Left renal cortex interstitium (tissue), 4 donors: ENCODE data around the gene UBE2N. TPM values are rescaled to one million over a fixed set of nuclear protein-coding genes. Genes with fewer than 3 reads are reported as not detected.
"Not testable (repeated sequence)": the region's sequence is repeated elsewhere in the genome, so short reads cannot be mapped to it uniquely, and the experiment has no call there.

Experiments
- DNase-seq, 4 donors: peaks; one replicate each; pipeline ENCODE4 v3.0.0-alpha.2; 2013; ENCODE audit warnings: low read depth in 4 of 4, low spot score in 2 of 4, missing footprints in 1 of 4
- polyA plus RNA-seq, 4 donors: library from polyadenylated mRNA; unstranded; fragments of 120-200 nt; gene quantifications; one replicate each; pipeline ENCODE4 v1.2.1, GENCODE V29; 2013; ENCODE audit not compliant: insufficient read length in 4 of 4

Gene UBE2N
- polyA plus RNA-seq, 4 donors = 145 to 184 (median 163) TPM

DNA sequence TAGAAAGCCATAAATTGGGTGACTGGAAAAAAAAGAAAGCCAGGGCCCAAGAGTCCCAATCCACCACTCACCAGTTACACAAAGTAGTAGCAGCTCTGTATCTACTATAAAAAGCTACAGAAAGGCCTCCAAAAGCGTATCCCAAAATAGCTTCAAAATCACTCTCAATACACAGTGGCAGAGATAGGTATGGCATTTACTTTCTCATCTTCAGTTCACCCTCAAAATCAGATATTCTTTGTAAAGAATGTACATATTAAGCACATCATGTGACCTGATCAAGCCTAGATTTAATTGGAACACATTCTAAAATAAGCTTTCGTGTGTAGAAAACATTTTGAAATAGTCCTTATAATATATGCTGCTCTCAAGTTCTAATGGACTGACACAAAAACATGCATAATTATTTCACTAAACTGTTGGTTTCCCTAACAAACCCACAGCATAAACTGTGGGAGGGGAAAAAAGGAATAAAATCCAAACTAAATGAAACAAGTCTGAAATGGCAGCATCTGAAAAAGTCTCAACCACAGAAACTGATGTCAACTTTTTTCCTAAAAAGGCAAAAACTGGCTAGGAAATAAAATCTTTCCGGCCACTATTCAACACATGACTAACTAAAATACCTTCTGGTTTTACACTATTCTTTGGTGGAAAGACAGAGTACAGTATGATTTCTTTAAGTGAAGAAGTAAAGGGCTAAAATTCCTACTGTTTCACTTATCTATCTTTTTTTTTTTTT is 25.9 kb downstream of the UBE2N start:
- no peak for DNase-seq

DNA sequence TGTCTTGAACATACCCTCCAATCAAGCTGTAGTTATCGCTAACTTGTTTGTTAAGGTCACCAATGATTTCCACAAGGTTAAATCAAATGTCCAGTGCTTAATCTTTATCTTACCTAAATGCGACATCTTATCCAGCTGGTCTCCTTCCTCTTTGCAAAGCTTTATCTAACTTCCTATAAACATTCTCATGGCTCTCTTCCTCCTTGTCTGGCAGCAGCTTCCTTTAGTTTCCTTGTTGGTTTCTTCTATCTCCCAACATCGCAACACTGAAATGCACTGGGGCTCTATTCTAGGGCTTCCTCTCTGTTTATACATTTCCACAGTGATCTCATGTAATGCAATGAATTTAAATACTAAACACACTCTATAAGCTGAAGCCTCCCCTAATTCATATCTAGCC is 28.7 kb downstream of the UBE2N start:
- no peak for DNase-seq

- not testable (repeated sequence) for DNase-seq
Measured at GRCh38 chr12:93412396-93412795, 29.4 kb downstream of the UBE2N start.

GRCh38 chr12:93411060-93411459 is 30.7 kb downstream of the UBE2N start:
- not testable (repeated sequence) for DNase-seq

- not testable (repeated sequence) for DNase-seq
Measured at GRCh38 chr12:93409343-93410187, 32.2 kb downstream of the UBE2N start.

DNA sequence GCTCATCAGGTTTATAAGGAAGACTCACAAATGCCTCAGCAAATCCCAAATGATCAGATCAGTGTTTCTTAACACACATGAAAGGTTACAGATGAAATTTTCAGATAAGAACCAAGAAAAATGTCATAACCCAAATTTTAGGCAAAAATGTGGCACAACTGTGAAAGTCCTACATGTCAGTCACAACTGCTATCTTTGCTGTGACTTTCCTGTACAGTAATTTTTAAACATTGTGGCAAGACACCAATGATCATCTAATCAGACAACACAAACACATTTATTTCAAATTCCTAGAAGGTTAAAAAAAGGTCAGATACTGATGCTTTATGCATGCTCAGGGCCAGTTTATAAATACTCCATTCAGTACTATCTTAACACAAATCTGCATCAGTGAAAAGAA is 32.9 kb downstream of the UBE2N start:
- DNase-seq = no peak

DNA sequence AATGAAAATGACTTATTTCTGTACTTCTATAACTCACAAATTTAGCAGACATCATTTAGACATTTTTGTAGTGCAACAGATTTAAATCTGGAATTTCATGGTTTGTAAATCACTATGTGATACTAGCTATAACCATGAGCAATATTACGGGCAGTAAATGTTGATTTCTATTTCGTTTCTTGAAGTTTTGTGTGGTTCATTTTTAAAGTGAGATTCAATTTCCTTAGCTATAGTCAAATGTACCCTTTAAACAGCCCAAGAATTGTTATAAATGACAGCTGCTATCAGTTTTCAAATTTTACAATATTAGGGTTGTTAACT is 33.8 kb downstream of the UBE2N start:
- DNase-seq = no peak

- no peak for DNase-seq
Measured at GRCh38 chr12:93407054-93407962, 34.4 kb downstream of the UBE2N start.

- no peak for DNase-seq
Measured at GRCh38 chr12:93404961-93405849, 36.5 kb downstream of the UBE2N start.

GRCh38 chr12:93403988-93404803 is 37.6 kb downstream of the UBE2N start:
- no peak for DNase-seq

GRCh38 chr12:93402333-93403311 is 39.1 kb downstream of the UBE2N start:
- no peak for DNase-seq

DNA sequence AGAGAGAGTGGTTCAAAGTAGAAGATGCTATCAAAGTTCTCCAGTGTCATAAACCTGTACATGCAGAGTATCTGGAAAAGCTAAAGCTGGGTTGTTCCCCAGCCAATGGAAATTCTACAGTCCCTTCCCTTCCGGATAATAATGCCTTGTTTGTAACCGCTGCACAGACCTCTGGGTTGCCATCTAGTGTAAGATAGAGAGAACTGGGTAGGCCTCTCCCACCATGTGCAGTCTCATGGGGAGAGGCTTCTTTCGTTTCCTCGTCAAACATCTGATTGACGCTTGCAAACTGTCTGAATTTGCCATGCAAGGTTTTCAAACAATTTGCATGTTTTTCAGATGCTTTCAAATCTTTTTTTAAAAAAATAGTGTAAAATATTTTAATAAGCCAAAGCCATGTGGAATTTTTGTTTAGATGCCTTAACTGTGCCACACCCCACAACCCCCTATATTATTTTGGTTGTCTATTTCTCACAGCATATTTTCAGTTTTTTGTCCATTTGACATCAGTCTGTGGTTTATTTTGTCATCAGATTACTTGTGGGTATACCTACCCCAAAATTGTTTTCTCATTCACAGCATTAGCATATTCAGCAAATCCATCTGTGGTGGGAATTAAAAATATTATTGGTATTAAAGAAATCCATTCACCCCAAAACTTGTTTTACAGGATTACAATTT is 42.4 kb downstream of the UBE2N start:
- DNase-seq = not testable (repeated sequence)

GRCh38 chr12:93397412-93397811 is 44.3 kb downstream of the UBE2N start:
- no peak for DNase-seq

DNA sequence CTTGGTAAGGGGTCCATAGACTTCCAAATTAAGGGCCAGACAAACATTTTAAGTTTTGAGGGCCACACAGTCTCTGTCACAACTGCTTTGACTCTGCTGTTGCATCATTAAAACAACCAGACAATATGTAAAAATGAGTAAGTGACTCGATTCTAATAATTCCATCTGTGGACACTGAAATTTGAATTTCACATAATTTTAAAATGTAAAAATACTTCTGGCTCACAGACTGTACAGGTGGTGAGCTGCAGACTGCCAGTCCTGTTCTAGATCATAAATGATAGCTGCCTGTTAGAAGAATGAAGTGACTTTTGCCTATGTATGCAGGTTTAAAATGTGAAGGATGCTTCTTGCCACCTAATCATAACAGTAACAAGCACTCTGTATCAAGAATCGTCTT is 48.3 kb downstream of the UBE2N start:
- no peak for DNase-seq

DNA sequence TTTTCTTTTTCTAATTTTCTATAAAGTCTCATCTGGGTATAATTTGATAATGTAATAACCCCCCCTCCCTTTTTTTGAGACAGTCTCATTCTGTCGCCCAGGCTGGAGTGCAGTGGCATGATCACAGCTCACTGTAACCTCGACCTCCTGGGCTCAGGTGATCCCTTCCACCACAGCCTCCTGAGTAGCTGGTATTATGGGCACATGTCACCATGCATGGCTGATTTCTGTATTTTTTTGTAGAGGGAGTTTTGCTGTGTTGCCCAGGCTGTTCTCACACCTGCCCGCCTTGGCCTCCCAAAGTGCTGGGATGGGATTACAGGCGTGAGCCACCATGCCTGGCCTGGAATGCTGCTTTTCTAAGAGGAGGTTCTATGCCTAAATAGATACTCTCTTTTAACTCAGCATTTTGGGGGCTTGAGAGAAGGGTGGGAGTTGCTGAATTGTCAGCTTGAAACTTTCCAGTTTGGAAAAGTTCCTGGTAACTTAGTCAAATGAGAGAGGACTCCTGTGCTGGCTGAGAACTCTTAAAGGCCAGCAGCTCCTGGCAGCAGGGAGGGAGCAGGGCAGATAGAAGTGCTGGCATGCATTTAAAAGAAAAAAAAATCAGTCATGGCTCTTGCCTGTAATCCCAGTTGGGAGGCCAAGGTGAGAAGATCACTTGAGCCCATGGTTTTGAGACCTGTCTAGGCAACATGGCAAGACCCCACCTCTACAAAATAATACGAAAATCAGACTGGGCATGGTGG is 51.0 kb downstream of the UBE2N start:
- no peak for DNase-seq

- DNase-seq = no peak
Measured at GRCh38 chr12:93390031-93390430, 51.7 kb downstream of the UBE2N start.

DNA sequence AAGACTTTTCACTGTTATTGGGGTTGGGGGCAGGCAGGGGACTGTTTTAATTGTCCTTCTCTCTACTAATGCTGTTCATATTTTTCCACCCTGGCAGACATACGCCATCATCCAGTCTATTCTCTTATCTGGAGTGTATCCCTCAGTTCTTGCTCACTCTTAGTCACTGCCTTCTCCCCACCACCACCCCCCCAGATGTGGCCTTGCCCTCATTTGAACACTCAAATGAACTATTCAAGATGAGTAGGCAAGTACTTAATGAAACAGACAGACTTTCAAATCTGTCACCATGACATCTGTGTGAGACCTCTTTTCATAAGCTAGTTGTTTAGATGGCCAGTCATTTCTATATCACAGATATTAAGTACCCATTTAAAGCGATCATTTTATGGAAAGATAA is 54.0 kb downstream of the UBE2N start:
- no peak for DNase-seq
